PC-9 (cell line): ENCODE data around the gene INPP5F.

Experiments used
- EZH2 ChIP-seq: fragments of 200-600 bp; sonication (generic); IDR thresholded peaks from 2 replicates; pipeline ENCODE4 v1.8.0; 2017; ENCODE audit warnings: antibody characterized with exemption, low read depth
- TF ChIP-seq, protein P1 (sequence below): fragments of 200-600 bp; sonication (generic); conservative IDR thresholded peaks from 2 replicates; pipeline ENCODE4 v1.6.1; 2017; ENCODE audit warnings: mixed run types, antibody characterized with exemption, mild to moderate bottlenecking, moderate library complexity

DNA sequence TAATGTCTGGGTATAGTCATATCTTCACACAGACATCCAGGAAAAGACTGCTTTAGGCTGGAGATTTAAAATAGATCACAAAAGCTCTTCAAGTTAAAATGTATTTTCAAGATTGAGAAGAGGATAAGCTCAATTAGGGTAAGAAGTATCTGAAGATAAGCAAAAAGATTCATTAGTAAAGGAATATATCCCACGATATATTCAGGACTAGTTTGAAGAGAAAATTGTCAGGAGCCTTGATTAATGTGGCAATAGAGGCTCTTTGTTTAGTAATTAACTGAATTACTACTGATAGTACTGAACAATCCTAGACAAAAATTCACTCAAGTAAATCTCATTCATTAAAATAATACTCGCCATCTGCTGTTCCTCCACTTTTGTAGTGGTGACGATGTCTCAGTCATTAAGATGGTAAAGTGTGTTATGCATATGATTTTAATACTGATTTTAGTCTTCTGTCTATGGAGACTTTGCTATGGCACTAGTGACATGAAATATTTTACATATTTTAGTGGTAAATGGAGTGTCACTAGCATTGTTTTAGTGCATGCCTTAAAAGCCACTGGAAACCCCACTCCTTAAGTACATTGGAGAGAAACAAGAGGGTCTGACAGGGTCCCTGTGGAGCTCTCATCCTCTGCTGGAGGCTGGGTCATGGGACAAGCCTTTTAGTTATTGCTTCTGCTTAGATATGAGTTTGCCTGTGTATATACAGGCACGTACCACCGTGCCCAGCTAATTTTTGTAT is 32.8 kb downstream of the INPP5F start:
- TF ChIP-seq, protein P1, sequence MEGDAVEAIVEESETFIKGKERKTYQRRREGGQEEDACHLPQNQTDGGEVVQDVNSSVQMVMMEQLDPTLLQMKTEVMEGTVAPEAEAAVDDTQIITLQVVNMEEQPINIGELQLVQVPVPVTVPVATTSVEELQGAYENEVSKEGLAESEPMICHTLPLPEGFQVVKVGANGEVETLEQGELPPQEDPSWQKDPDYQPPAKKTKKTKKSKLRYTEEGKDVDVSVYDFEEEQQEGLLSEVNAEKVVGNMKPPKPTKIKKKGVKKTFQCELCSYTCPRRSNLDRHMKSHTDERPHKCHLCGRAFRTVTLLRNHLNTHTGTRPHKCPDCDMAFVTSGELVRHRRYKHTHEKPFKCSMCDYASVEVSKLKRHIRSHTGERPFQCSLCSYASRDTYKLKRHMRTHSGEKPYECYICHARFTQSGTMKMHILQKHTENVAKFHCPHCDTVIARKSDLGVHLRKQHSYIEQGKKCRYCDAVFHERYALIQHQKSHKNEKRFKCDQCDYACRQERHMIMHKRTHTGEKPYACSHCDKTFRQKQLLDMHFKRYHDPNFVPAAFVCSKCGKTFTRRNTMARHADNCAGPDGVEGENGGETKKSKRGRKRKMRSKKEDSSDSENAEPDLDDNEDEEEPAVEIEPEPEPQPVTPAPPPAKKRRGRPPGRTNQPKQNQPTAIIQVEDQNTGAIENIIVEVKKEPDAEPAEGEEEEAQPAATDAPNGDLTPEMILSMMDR, result no peak
- TF ChIP-seq EZH2, result no peak
